NCI-H69 (cell line): ENCODE results near the gene TNFSF8.

Experiments
- DNase-seq: peaks from one replicate; lab custom pipeline; 2025; lab: John Stamatoyannopoulos, UW

Gene TNFSF8

DNA sequence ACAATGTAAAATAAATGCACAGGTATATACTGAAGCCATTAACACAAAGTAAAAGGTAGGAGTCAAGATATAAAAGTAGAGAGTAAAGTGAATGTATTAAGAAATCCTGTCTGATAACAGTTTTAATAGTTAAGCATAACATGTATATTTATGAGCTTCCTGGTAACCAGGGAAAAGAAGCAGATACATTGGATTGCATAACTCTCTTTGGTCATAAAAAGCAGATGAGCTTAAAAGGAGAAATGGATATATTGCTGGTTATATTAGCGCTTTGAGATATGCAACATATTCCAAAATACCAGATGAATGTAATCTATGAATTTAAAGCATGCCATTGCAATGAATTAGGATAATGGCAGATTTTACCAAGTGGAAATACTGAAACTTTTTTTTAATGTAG lies 6.2 kb upstream of the TNFSF8 start:
- no peak for DNase-seq

- no peak for DNase-seq
Measured at GRCh38 chr9:114935119-114935518, 4.7 kb upstream of the TNFSF8 start.

DNA sequence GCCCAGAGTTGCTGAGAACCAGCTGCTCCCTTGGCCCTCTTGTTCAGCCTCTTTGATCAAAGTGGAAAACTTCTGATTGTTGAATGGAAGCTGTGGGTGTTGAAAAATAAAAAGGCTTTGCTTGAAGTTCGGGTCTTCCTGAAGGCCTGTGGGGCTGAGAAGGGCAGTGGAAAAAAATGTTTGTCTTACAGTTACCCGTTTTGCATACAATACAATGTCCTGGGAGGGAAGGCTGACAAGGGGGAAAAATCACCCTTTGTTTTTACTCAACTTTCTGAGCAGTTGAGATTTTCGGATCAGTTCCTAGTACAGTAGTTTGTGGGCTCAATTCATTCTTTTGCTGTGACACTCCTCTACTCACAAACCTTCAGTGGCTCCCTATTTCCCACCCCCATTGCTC lies 2.1 kb upstream of the TNFSF8 start:
- DNase-seq = no peak

- DNase-seq = no peak
Measured at GRCh38 chr9:114931407-114931806, 1.0 kb upstream of the TNFSF8 start.

DNA sequence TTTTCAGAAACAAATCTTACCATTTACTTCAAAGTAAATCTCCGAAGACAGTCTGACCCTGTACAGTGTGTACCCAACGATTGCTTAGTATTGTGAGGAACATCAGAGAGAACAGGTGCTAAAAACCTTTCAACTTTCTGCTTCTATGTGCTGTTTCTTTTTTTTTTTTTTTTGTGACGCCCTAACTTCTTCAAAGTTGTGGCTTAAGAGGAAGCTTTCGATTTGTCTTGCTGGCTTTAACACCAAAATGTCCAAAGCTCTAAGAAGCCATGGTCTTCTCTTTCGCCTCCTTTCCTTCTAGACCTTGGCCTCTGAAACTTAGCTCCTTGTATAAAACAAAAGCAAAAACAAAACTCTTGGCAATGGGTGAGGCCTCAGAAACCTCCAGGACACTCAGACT lies 1.2 kb downstream of the TNFSF8 start:
- no peak for DNase-seq

DNA sequence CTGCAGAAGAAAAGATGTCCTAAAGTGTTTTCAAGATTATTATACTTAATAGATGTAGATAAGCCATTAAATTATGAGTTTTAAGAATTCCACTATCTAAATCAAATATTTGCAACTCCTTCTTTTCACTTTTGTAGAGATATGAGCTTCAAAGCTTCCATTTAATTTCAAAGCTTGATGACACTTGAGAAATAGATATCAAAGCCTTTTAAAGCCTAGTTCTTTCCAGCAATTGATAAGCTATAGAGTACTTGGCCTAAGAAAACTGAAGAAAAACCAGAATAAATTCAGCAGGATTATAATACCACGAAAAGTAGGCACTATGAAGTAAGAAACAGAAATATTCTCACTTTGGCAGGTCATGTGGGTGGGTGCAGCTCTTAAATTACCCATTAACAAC lies 1.7 kb downstream of the TNFSF8 start:
- DNase-seq = no peak

GRCh38 chr9:114928136-114928535 lies 2.3 kb downstream of the TNFSF8 start:
- no peak for DNase-seq

DNA sequence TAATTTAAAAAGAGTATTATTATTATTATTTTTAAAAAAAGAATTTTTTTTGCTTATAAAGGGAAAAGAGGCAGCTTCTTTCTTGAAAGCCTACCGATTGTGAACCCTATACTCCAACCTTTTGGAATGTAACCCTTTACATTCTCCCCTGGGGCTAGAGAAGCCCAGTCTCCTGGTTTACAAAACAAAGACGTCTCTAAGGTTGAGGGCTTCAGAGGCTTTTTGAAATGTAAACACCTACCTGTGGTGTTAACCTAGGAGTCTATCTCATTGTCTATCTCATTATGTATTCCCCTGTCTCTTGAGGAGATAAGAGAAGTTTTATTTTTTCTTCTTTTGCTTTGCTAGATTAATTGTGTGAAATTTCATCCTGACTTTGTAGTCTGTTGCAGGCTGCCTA lies 4.7 kb downstream of the TNFSF8 start:
- DNase-seq = peak; percentile 24

GRCh38 chr9:114925039-114925438 lies 5.4 kb downstream of the TNFSF8 start:
- DNase-seq = no peak

DNA sequence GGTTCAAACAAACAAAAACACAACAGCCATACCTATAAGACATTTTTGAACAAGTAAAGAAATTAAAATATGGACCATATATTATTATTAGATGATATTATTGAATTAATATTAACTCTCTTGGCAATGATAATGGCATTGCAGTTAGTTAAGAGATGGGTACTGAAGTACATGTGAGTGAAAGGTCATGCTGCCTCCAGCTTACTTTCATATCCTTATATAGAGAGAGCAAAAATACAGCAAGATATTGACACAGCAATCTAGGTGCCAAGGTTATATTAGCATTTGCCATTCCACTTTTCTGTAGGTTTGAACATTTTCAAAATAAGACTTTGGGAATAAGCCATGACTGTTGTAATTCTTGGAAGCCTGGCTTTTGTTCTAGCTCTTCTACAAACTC lies 6.1 kb downstream of the TNFSF8 start:
- no peak for DNase-seq

GRCh38 chr9:114923918-114924317 lies 6.5 kb downstream of the TNFSF8 start:
- DNase-seq = no peak

- no peak for DNase-seq
Measured at GRCh38 chr9:114921171-114921570, 9.2 kb downstream of the TNFSF8 start.

GRCh38 chr9:114919611-114920010 lies 10.8 kb downstream of the TNFSF8 start:
- DNase-seq = peak; percentile 88

DNA sequence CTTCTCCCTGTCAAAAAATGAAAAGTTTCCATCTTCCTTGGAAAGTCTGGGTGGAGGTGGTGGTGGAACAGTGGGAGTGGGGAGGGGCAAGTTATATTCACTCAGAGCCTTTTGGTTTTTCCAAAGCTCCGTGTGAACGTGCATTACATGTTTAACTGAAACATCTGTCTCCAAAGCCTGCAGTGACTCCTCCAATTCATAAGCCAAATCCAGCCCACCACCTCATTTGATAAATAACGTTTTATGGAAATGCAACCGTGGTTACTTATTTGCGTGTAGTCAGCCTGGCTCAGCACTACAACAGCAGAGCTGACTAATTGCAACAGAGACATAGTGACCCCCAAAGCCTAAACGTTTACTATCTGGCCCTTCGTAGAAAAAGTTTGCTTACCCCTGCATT lies 13.9 kb downstream of the TNFSF8 start:
- DNase-seq = no peak

DNA sequence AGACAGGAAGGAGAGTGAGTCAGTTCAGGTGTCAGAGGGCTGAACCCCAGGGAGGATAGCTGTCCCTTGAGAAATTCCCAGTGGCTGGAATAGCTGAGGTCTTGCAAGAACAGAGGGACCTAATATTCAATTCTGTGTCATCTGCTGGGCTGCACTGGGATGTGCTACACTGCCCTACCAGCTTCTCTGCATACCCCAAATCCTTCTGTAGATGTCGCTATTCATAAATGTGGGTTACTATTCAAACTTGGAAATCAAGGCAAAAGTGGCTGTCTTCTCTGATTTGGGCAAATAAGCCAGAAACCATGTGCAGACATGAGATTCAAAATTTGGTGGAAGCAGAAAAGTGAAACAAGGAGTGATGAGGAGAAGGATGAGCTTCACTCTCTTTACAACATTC lies 16.3 kb downstream of the TNFSF8 start:
- DNase-seq = no peak

DNA sequence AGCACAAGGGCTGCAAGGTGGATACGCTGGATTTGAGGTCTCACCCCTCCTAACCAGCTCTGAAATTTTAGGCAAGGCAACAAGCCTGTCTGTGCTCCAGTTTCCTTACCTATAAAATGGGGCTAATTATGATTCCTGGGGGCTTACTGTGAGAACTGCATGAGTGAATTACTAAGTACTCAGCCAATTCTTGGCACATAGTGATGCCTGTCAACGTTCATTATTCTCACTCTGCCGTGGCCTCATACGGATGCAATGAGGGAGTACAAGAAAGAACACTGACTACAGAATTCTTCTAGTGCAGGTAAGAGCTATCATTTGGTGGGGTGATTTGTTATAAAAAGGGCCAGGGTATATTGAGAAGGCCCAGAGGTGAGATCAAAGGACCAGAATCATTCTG lies 16.7 kb downstream of the TNFSF8 start:
- DNase-seq = no peak

DNA sequence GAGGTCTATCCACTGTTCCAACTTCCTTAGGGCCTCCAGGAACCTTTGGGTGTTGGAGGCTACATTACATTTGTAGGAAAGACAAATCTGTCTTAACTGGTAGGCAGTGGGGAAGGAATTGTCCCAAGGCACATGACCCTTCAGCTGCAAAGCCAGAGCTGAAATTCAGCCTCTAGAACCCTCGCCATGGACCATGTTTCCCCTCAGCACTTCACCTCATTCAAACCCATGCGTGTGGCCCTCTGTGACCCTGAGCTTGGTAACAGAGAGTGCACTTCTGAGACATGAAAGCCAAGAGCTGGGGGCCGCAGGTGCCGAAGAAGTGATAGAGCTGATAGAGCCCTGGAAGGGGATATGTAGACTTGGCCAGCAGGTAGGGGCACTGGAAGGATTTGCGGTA lies 17.2 kb downstream of the TNFSF8 start:
- DNase-seq = no peak

DNA sequence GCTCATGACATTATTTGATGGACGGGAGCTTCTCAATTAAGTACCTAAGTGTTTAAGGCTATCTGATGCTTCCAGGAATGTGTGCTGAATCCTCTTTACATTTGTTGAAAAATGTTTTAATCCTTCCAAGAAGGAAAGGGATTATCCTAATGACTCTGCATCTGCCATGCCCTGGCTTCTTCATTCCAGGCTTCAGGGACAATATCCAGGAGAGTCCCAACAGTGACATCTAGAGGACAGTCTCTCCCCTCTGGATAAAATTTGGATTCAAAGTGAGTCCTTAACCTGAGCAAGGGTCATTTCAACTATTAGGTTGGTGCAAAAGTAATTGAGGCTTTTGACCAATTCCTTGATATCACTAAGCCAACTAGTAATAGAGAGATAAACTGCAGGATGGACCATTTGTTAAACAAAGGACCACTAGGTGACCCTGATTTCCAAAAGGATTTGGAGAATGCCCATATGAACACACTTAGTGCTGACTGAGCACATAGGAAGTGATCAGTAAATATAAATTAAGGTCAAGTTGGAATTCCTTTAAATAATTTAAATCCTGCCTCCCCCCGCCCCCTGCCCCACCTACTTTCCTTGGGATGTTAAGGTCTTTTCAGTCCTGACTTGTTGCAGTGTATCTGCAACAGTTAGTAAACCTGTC lies 19.1 kb downstream of the TNFSF8 start:
- DNase-seq = peak; percentile 87

- DNase-seq = peak; percentile 61
Measured at GRCh38 chr9:114910541-114910940, 19.9 kb downstream of the TNFSF8 start.

- peak; percentile 41 for DNase-seq
Measured at GRCh38 chr9:114909661-114910060, 20.7 kb downstream of the TNFSF8 start.

DNA sequence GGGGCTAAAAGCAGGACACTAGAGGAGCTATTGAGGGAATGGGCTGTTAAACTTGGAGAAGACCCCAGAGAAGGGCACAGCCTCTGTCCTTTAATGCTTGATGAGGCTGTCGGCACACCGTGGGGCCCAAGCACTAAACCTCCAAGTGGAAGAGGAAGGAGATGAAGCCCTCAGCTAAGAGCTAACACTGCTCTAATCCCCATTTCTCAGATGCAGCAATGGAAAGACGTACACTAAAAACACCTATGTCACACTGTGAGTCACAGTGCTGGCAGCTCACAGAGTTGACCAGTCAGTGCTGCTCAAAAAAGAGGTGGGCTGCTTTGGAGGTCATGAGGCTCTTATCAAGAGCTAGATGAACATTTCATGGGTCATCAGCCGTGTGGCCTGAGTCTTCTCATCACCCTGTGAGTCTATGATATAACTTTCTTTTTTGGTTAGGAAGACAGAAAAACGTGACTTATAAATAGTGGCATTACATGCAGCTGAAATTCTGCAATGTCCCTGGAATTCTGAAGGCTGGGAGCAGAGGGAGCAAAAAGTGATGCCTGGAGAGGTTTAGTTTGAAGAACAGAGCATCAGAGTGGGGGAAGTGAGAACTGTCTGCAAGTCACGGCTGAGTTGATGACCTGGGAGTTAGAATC lies 21.5 kb downstream of the TNFSF8 start:
- DNase-seq = peak; percentile 88

GRCh38 chr9:114908104-114908622 lies 22.2 kb downstream of the TNFSF8 start:
- DNase-seq = peak; percentile 100

- peak; percentile 96 for DNase-seq
Measured at GRCh38 chr9:114906922-114907571, 23.3 kb downstream of the TNFSF8 start.
